ENCODE measurements around the gene KCNH4.

KCNH4 gene

DNA sequence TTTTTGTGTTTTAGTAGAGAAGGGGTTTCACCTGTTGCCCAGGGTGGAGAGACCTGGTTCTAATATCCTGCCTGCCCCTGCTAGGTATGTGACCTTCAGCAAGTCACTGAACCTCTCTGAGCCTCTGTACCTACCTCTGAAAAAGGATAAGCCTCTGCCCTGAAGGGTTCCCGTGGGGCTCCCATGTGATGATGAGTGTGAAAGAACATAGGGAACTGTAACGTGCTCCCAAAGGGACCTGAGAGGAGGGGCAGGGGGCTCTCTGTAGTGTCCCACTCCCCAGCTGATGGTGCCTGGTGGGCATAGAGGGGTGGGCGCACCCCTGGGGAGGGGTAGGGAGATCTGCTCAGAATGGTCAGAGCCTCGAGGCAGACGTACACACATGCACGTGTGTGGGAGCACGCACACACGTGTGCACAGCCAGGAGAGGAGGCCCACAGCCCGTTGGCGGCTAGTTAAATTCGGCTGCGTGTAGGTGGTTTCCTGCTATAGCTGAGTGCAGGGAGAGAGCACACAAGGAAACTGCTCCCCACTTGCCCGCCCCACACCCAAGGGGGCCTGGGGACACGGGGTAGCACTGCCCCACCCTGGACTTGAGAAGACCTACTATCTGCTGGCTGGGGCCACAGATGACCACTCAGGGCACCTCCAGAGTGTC lies 6.7 kb downstream of the KCNH4 start:
- no peak overlapping the region for H2AFZ ChIP-seq (ENCODE audit: low read depth, low read length)
- H4K20me1 ChIP-seq (ENCODE audit: insufficient read depth, low read length) = no peaks in the 10 kb centered on the region
- H3K4me1 ChIP-seq (ENCODE audit: insufficient read depth, low read length) = no peaks in the 10 kb centered on the region
- no peak overlapping the region for H3K9ac ChIP-seq (ENCODE audit: low read depth, low read length)
- no peak for TF ChIP-seq EZH2 (IDR thresholded peaks at IDR 0.05; ENCODE audit: borderline replicate concordance, low read depth, low read length, severe bottlenecking)
- TF ChIP-seq, protein P1, sequence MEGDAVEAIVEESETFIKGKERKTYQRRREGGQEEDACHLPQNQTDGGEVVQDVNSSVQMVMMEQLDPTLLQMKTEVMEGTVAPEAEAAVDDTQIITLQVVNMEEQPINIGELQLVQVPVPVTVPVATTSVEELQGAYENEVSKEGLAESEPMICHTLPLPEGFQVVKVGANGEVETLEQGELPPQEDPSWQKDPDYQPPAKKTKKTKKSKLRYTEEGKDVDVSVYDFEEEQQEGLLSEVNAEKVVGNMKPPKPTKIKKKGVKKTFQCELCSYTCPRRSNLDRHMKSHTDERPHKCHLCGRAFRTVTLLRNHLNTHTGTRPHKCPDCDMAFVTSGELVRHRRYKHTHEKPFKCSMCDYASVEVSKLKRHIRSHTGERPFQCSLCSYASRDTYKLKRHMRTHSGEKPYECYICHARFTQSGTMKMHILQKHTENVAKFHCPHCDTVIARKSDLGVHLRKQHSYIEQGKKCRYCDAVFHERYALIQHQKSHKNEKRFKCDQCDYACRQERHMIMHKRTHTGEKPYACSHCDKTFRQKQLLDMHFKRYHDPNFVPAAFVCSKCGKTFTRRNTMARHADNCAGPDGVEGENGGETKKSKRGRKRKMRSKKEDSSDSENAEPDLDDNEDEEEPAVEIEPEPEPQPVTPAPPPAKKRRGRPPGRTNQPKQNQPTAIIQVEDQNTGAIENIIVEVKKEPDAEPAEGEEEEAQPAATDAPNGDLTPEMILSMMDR (IDR thresholded peaks at IDR 0.05; ENCODE audit: borderline replicate concordance, extremely low read depth, low read length, poor library complexity, severe bottlenecking) = no peak
- H3K36me3 ChIP-seq (ENCODE audit: insufficient read depth, low read length) = no peaks in the 10 kb centered on the region
- DNase-seq = no peak
- no peak overlapping the region for H3K4me3 ChIP-seq (ENCODE audit: low read depth in 1 of 2, low read length in 2 of 2)
- H3K79me2 ChIP-seq (ENCODE audit: insufficient read depth, low read length) = no peaks in the 10 kb centered on the region
- no peak overlapping the region for H3K27ac ChIP-seq (ENCODE audit: low read length)
- H3K9me3 ChIP-seq (ENCODE audit: insufficient read depth, low read length, severe bottlenecking) = no peaks in the 10 kb centered on the region
- H3K4me2 ChIP-seq (ENCODE audit: insufficient read depth, low read length) = no peak overlapping the region
- no peak for ATAC-seq (ENCODE audit: insufficient read depth, low read depth)
- H3K27me3 ChIP-seq (ENCODE audit: insufficient read depth, low read length, poor library complexity) = no peaks in the 10 kb centered on the region

DNA sequence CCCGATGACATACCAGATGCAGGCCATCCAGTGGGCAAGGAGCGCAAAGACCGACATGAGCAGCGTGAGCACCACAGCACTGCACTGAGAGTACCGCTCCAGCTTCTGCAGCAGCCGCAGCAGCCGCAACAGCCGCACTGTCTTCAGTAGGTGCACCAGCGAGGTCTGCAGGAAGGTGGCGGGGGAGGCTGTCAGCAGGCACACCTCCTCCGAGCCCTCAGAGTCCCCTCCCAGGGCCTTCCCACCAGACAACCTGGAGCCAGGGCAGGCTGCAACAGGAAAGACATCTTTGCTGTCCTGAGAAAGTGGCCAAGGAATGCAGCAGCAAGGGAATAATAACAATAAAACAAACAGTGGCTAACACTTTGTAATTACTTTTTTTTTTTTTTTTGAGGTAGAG lies 9.1 kb downstream of the KCNH4 start:
- Histone ChIP-seq H2AFZ (ENCODE audit: low read depth, low read length) (no peak overlapping the region), H3K9ac (ENCODE audit: low read depth, low read length) (no peak overlapping the region), H3K9me3 (ENCODE audit: insufficient read depth, low read length, severe bottlenecking) (no peaks in the 10 kb centered on the region), H4K20me1 (ENCODE audit: insufficient read depth, low read length) (no peaks in the 10 kb centered on the region), H3K4me3 (ENCODE audit: low read depth in 1 of 2, low read length in 2 of 2) (no peak overlapping the region), H3K79me2 (ENCODE audit: insufficient read depth, low read length) (no peaks in the 10 kb centered on the region), H3K4me1 (ENCODE audit: insufficient read depth, low read length) (no peaks in the 10 kb centered on the region), H3K27ac (ENCODE audit: low read length) (no peak overlapping the region), H3K36me3 (ENCODE audit: insufficient read depth, low read length) (no peaks in the 10 kb centered on the region), H3K4me2 (ENCODE audit: insufficient read depth, low read length) (no peak overlapping the region), H3K27me3 (ENCODE audit: insufficient read depth, low read length, poor library complexity) (no peaks in the 10 kb centered on the region)
- TF ChIP-seq, protein P1 (IDR thresholded peaks at IDR 0.05; ENCODE audit: borderline replicate concordance, extremely low read depth, low read length, poor library complexity, severe bottlenecking) = no peak
- no peak for TF ChIP-seq EZH2 (IDR thresholded peaks at IDR 0.05; ENCODE audit: borderline replicate concordance, low read depth, low read length, severe bottlenecking)
- DNase-seq (no peak), ATAC-seq (ENCODE audit: insufficient read depth, low read depth) (no peak)

DNA sequence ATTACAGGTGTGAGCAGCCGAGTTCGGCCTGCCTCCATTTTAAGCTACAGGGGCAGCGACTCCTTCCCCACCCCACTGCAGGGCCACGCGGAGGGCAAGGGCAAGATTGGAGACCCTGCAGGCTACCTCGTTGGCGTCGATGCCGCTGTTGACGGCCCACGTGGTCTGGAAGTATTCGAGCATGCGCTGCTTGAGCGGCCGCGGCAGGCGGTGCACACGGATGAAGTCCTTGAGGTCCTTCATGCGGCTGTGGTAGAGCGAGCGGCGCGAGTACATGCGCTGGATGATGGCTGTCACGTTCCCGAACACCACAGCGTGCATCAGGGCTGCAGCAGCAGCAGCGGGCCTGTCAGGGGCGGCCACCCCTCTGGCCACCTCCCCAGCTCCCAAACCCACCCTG lies 11.6 kb downstream of the KCNH4 start:
- Histone ChIP-seq H3K36me3 (ENCODE audit: insufficient read depth, low read length) (no peaks in the 10 kb centered on the region), H3K27ac (ENCODE audit: low read length) (no peak overlapping the region), H3K9ac (ENCODE audit: low read depth, low read length) (no peak overlapping the region), H3K4me2 (ENCODE audit: insufficient read depth, low read length) (no peak overlapping the region), H3K27me3 (ENCODE audit: insufficient read depth, low read length, poor library complexity) (no peaks in the 10 kb centered on the region), H3K79me2 (ENCODE audit: insufficient read depth, low read length) (no peaks in the 10 kb centered on the region), H2AFZ (ENCODE audit: low read depth, low read length) (no peak overlapping the region), H3K9me3 (ENCODE audit: insufficient read depth, low read length, severe bottlenecking) (no peaks in the 10 kb centered on the region), H3K4me1 (ENCODE audit: insufficient read depth, low read length) (no peaks in the 10 kb centered on the region), H4K20me1 (ENCODE audit: insufficient read depth, low read length) (no peaks in the 10 kb centered on the region), H3K4me3 (ENCODE audit: low read depth in 1 of 2, low read length in 2 of 2) (no peak overlapping the region)
- TF ChIP-seq EZH2 (IDR thresholded peaks at IDR 0.05; ENCODE audit: borderline replicate concordance, low read depth, low read length, severe bottlenecking) = no peak
- TF ChIP-seq, protein P1 (IDR thresholded peaks at IDR 0.05; ENCODE audit: borderline replicate concordance, extremely low read depth, low read length, poor library complexity, severe bottlenecking) = no peak
- DNase-seq (no peak), ATAC-seq (ENCODE audit: insufficient read depth, low read depth) (no peak)

Data from DND-41 (cell line).